SK-N-SH treated with all-trans-retinoic acid at 6 μM for 48 hours (cell line): ENCODE data around the gene STEAP3.

Experiments used
- ATAC-seq: fragments of 200-7000 bp; cut with Tn5 transposase; 3 replicates; pipeline ENCODE4 v1.9.1; 2020; ENCODE audit warnings: mild to moderate bottlenecking, moderate library complexity
- BACH2 ChIP-seq: fragments of 250-450 bp; sonication (Bioruptor Pico); IDR thresholded peaks from 2 replicates; pipeline ENCODE4 v1.9.0; 2021; ENCODE audit warnings: mild to moderate bottlenecking, borderline replicate concordance
- ESRRG ChIP-seq: fragments of 250-450 bp; sonication (Bioruptor Pico); IDR thresholded peaks from 2 replicates; pipeline ENCODE4 v1.6.1; 2021; ENCODE audit warnings: mild to moderate bottlenecking
- OSR1 ChIP-seq: fragments of 250-450 bp; sonication (Bioruptor Pico); IDR thresholded peaks from 2 replicates; pipeline ENCODE4 v1.8.0; 2022; ENCODE audit warnings: moderate library complexity, mild to moderate bottlenecking, inconsistent platforms
- RARB ChIP-seq: fragments of 250-450 bp; sonication (Bioruptor Pico); IDR thresholded peaks from 2 replicates; pipeline ENCODE4 v1.8.0; 2021; ENCODE audit warnings: mild to moderate bottlenecking, moderate library complexity
- ZFP3 ChIP-seq: fragments of 250-450 bp; sonication (Bioruptor Pico); IDR thresholded peaks from 2 replicates; pipeline ENCODE4 v1.5.0; 2020; ENCODE audit warnings: mild to moderate bottlenecking, moderate library complexity
- ZNF565 ChIP-seq: fragments of 450-650 bp; formaldehyde crosslinking; conservative IDR thresholded peaks from 2 replicates; pipeline ENCODE4 v1.5.0; 2020; ENCODE audit warnings: low read depth, mild to moderate bottlenecking, moderate library complexity
- ZNF8 ChIP-seq: fragments of 450-650 bp; formaldehyde crosslinking; IDR thresholded peaks from 2 replicates; pipeline ENCODE4 v1.5.0; 2020; ENCODE audit warnings: mild to moderate bottlenecking, moderate library complexity
- TF ChIP-seq, protein P1 (sequence below): fragments of 250-450 bp; sonication (Bioruptor Pico); IDR thresholded peaks from 2 replicates; pipeline ENCODE4 v1.5.1; 2021; ENCODE audit warnings: mild to moderate bottlenecking, moderate library complexity
- TF ChIP-seq, protein P2 (sequence below): fragments of 250-450 bp; sonication (Bioruptor Pico); IDR thresholded peaks from 2 replicates; pipeline ENCODE4 v1.8.0; 2021; ENCODE audit warnings: low read depth, mild to moderate bottlenecking, moderate library complexity, borderline replicate concordance
- TF ChIP-seq, protein P3 (sequence below): fragments of 250-450 bp; sonication (Bioruptor Pico); IDR thresholded peaks from 2 replicates; pipeline ENCODE4 v1.5.0; 2020; ENCODE audit warnings: mild to moderate bottlenecking, moderate library complexity
- TF ChIP-seq, protein P4 (sequence below): fragments of 250-450 bp; sonication (Bioruptor Pico); IDR thresholded peaks from 2 replicates; pipeline ENCODE4 v1.5.1; 2020; ENCODE audit warnings: low read depth, mild to moderate bottlenecking, moderate library complexity
- TF ChIP-seq, protein P5 (sequence below): fragments of 250-450 bp; sonication (Bioruptor Pico); IDR thresholded peaks from 2 replicates; pipeline ENCODE4 v1.8.0; 2020; ENCODE audit warnings: mild to moderate bottlenecking, moderate library complexity, borderline replicate concordance

STEAP3 gene

DNA sequence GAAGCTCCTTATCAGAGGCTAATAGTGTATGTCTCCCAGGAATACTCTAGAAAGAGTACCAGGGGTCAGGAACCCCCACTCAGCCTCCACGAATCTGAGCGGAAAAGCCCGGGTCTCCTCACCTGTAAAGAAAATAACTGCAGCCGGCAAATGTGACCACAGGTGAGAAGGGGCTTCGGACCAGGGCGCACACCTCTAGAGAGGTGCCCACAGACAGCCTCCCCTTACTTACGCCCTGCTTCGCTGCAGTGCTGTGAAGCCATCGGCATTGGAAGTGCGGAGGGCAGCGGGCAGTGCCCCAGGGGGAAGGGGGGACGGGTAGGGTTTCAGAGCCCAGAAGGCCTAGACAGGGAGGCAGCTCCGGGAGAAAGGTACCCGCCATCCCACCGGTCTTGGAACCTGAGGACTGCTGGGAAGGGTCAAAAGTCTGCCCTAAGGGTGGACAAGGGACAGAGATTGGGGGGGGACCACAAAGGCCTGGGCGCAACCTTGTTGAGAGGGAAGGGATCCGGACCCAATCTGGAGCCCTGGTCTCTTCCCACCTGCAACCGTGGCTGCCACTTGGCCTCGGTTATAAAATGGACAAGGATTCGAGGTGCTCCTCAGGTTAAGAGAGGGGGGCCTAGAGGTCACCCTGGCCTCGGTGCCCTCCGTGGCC, 642 bp upstream of the STEAP3 start (continued):
- TF ChIP-seq, protein P1, sequence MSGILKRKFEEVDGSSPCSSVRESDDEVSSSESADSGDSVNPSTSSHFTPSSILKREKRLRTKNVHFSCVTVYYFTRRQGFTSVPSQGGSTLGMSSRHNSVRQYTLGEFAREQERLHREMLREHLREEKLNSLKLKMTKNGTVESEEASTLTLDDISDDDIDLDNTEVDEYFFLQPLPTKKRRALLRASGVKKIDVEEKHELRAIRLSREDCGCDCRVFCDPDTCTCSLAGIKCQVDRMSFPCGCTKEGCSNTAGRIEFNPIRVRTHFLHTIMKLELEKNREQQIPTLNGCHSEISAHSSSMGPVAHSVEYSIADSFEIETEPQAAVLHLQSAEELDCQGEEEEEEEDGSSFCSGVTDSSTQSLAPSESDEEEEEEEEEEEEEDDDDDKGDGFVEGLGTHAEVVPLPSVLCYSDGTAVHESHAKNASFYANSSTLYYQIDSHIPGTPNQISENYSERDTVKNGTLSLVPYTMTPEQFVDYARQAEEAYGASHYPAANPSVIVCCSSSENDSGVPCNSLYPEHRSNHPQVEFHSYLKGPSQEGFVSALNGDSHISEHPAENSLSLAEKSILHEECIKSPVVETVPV (CRISPR knock-in tag) = no peak
- TF ChIP-seq ZNF565 (CRISPR knock-in tag) = no peak
- TF ChIP-seq, protein P2, sequence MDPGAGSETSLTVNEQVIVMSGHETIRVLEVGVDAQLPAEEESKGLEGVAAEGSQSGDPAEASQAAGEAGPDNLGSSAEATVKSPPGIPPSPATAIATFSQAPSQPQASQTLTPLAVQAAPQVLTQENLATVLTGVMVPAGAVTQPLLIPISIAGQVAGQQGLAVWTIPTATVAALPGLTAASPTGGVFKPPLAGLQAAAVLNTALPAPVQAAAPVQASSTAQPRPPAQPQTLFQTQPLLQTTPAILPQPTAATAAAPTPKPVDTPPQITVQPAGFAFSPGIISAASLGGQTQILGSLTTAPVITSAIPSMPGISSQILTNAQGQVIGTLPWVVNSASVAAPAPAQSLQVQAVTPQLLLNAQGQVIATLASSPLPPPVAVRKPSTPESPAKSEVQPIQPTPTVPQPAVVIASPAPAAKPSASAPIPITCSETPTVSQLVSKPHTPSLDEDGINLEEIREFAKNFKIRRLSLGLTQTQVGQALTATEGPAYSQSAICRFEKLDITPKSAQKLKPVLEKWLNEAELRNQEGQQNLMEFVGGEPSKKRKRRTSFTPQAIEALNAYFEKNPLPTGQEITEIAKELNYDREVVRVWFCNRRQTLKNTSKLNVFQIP (CRISPR knock-in tag) = no peak

DNA sequence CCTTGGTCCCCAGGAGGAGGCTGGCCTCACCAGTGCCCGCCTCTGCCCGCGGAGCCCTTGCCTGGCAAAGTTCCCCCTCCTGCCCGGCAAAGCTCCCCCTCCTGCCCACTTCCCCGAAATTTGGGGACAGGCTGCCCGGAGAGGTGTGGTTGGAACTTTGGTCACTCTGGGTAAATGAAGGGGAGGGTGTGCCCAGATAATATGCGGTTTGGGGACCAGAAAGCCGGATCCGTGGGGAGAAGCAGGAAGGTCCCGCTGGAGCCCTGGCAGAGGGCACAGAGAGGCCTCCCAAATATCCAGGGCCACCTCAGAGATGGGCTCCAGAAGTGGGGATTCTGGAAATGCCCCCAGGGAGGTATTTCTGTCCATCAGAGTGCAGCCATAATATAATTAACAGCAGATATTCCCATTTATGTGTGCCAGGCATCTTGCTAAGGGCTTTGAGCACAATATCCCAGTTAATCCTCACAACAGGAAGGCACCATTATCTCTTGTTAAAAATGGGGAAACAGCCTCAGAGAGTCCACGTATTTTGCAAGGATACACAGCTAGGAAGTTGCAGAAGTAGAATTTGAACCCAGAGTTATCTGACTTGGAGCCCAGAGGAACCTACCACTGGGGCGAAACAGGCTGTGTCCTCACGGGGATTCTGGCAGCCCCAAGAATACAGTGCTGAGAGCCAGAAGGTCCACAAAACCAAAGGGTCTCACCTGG, 914 bp downstream of the STEAP3 start:
- TF ChIP-seq, protein P1 (CRISPR knock-in tag) = no peak
- TF ChIP-seq, protein P3, sequence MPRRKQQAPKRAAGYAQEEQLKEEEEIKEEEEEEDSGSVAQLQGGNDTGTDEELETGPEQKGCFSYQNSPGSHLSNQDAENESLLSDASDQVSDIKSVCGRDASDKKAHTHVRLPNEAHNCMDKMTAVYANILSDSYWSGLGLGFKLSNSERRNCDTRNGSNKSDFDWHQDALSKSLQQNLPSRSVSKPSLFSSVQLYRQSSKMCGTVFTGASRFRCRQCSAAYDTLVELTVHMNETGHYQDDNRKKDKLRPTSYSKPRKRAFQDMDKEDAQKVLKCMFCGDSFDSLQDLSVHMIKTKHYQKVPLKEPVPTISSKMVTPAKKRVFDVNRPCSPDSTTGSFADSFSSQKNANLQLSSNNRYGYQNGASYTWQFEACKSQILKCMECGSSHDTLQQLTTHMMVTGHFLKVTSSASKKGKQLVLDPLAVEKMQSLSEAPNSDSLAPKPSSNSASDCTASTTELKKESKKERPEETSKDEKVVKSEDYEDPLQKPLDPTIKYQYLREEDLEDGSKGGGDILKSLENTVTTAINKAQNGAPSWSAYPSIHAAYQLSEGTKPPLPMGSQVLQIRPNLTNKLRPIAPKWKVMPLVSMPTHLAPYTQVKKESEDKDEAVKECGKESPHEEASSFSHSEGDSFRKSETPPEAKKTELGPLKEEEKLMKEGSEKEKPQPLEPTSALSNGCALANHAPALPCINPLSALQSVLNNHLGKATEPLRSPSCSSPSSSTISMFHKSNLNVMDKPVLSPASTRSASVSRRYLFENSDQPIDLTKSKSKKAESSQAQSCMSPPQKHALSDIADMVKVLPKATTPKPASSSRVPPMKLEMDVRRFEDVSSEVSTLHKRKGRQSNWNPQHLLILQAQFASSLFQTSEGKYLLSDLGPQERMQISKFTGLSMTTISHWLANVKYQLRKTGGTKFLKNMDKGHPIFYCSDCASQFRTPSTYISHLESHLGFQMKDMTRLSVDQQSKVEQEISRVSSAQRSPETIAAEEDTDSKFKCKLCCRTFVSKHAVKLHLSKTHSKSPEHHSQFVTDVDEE (CRISPR knock-in tag) = no peak
- TF ChIP-seq RARB (CRISPR knock-in tag) = no peak
- no peak for TF ChIP-seq BACH2
- TF ChIP-seq ZNF8 (CRISPR knock-in tag) = no peak
- no peak for TF ChIP-seq ZFP3 (CRISPR knock-in tag)
- TF ChIP-seq, protein P4, sequence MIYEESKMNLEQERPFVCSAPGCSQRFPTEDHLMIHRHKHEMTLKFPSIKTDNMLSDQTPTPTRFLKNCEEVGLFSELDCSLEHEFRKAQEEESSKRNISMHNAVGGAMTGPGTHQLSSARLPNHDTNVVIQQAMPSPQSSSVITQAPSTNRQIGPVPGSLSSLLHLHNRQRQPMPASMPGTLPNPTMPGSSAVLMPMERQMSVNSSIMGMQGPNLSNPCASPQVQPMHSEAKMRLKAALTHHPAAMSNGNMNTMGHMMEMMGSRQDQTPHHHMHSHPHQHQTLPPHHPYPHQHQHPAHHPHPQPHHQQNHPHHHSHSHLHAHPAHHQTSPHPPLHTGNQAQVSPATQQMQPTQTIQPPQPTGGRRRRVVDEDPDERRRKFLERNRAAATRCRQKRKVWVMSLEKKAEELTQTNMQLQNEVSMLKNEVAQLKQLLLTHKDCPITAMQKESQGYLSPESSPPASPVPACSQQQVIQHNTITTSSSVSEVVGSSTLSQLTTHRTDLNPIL (CRISPR knock-in tag) = no peak
- TF ChIP-seq, protein P2 (CRISPR knock-in tag) = no peak
- TF ChIP-seq OSR1 (CRISPR knock-in tag) = no peak
- no peak; the same call in 2 of the 3 replicates for ATAC-seq

DNA sequence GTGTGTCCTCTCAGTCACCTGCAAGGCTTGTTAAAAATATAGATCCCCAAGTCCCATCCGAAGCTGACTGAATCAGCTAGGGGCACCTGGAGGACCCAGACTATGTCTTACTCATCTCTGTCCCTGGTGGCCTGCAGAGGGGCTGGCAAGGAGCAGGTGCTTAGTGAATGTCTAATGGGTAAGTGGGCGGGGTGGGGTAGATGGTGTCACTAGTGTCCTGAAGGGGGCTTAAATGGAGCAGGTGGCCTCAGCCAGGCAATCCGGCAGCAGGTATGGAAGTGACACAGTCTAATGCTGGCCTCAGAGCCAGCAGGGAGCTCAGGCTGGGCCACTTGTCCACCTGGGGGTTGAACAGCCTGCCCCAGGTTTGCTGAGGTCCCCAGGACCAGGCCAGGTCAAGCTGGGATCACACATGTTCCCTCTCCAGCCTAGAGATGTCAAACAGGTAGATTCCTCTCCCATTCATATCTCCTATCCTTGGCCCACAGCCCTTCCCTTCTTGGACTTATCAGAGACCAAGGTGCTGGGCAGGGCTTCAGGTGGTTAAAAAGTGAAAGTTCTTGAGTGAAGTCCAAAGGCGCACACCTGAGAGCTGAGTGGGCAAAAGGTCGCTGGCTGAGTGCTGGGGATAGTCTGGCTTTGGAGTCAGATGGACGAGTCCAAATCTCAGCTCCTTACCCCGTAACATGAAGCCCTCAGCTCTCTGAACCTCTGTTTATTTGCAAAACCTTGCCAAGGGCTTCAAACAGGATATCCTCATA, 1.7 kb downstream of the STEAP3 start:
- ATAC-seq = no peak
- TF ChIP-seq, protein P4 (CRISPR knock-in tag) = no peak
- TF ChIP-seq, protein P5, sequence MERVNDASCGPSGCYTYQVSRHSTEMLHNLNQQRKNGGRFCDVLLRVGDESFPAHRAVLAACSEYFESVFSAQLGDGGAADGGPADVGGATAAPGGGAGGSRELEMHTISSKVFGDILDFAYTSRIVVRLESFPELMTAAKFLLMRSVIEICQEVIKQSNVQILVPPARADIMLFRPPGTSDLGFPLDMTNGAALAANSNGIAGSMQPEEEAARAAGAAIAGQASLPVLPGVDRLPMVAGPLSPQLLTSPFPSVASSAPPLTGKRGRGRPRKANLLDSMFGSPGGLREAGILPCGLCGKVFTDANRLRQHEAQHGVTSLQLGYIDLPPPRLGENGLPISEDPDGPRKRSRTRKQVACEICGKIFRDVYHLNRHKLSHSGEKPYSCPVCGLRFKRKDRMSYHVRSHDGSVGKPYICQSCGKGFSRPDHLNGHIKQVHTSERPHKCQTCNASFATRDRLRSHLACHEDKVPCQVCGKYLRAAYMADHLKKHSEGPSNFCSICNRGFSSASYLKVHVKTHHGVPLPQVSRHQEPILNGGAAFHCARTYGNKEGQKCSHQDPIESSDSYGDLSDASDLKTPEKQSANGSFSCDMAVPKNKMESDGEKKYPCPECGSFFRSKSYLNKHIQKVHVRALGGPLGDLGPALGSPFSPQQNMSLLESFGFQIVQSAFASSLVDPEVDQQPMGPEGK (CRISPR knock-in tag) = no peak
- TF ChIP-seq BACH2 (no peak), ESRRG (CRISPR knock-in tag) (no peak)
